ENCODE data around the gene MAMDC4. TPM values are rescaled to one million over a fixed set of nuclear protein-coding genes. Genes with fewer than 3 reads are reported as not detected.

The MAMDC4 gene
- total RNA-seq, 1 donor from 2014 or later: 12.9 TPM

- intact Hi-C loops (cut with micrococcal nuclease): no loop called here
- DNase-seq (peak; percentile 45), ATAC-seq (peak; percentile 39)
Observed at GRCh38 chr9:136901516-136902258, 49.5 kb downstream of the MAMDC4 start.

GRCh38 chr9:136902259-136902821 is 50.2 kb downstream of the MAMDC4 start:
- DNase-seq (peak; percentile 75), ATAC-seq (peak; percentile 92)
- intact Hi-C loops (cut with micrococcal nuclease): no loop called here

DNA sequence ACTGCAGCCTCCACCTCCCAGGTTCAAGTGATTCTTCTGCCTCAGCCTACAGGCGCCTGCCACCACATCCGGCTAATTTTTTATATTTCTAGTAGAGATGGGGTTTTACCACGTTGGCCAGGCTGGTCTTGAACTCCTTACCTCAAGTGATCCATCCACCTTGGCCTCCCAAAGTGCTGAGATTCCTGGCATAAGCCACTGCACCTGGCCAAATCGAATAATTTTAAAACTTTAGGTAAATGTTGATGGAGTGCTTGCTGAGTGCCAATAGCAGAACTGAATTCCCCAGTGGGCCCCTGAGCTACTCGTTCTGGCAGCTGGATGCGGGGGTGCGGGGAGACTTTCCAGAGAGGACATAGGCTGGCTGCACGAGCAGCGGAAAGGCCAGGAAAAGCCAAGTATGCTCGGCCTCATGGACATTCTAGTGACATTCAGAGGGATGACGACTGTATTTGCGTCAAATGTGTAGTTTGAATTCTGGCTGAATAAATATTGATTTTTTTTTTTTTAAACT is 51.0 kb downstream of the MAMDC4 start:
- intact Hi-C loops (cut with micrococcal nuclease): no loop called here
- DNase-seq (peak; percentile 58), ATAC-seq (peak; percentile 44)

DNA sequence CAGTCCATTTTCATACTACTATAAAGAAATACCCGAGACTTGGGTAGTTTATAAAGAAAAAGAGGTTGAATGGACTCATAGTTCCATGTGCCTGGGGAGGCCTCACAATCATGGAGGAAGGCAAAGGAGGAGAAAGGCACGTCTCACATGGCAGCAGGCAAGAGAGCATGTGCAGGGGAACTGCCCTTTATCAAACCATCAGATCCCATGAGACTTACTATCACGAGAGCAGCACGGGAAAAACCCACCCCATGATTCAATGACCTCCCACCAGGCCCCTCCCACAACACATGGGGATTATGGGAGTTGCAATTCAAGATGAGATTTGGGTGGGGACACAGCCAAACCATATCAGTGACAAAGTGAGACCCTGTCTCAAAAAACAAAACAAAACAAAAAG is 54.1 kb downstream of the MAMDC4 start:
- no peak for ATAC-seq
- DNase-seq: no peak
- intact Hi-C loops (cut with micrococcal nuclease): no loop called here

DNA sequence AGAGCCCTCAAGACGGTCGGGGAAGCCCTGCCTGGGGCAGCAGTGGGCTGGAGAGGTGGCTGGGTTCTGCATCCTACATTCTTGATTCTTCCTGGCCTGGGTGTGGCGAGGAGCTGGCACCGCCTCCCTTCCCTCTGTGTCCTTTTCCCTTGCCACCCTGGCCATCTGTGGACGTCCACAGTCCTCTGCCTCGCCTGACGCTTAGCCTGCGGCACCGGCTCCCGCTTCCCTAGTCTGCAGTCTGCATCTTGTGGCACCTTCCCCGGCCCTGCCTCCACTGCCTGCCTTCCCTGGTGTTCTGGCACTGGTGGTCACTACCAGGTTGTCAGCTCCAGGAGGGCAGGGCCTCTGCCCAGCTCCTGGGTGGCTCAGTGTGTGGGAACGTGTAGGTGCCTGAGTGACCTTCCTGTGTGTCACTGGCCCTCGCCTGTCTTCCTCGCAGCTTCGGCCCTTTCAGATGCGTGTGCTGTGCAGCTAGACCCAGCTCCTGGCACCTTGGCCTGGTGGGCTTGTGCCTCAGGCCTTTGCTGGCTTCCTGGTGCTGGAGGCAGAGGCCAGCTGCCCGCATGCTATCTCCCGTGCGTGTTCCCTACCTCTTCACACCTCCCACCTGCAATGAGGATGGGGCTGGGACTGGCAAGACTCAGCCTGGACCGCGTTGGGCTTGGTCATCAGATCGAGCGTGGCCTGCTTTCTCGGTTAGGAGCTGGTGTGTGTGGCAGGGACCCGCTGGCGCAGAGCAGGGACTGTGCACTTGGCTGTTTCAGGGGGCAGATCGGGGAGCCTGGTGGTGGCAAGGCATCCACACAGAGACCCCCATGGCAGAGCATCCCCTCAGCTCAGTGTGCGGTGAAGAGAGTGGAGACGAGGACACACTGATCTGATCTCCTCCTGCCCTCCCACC is 55.1 kb downstream of the MAMDC4 start:
- DNase-seq (no peak), ATAC-seq (no peak)
- intact Hi-C loops (cut with micrococcal nuclease): no loop called here

Small RNAs within 50 kb of the gene (microRNA-seq; reads per million reads assigned to microRNA genes)
- not detected for gene MIR4292 (ENCODE audit: borderline number of aligned reads)
- gene MIR4479 (ENCODE audit: borderline number of aligned reads): not detected

Other genes starting within 250 kb of the MAMDC4 start
- 63.8 TPM for gene EGFL7, start 189.4 kb upstream of the MAMDC4 start, total RNA-seq
- gene AGPAT2, start 164.9 kb upstream of the MAMDC4 start, total RNA-seq: 53.8 TPM
- 22.3 TPM for gene DIPK1B, start 139.8 kb upstream of the MAMDC4 start, total RNA-seq
- gene LCN10, start 109.4 kb upstream of the MAMDC4 start, total RNA-seq: 10.6 TPM
- 17.4 TPM for gene LCN6, start 103.8 kb upstream of the MAMDC4 start, total RNA-seq
- gene LCN8, start 94.1 kb upstream of the MAMDC4 start, total RNA-seq: not detected
- 0.59 TPM for gene LCN15, start 87.8 kb upstream of the MAMDC4 start, total RNA-seq
- 74.2 TPM for gene TMEM141, start 61.0 kb upstream of the MAMDC4 start, total RNA-seq
- gene CCDC183, start 56.0 kb upstream of the MAMDC4 start, total RNA-seq: 2.2 TPM
- gene RABL6, start 44.4 kb upstream of the MAMDC4 start, total RNA-seq: 73.0 TPM
- gene AJM1, start 9.9 kb upstream of the MAMDC4 start, total RNA-seq: 9.1 TPM
- gene PHPT1, start 2.9 kb upstream of the MAMDC4 start, total RNA-seq: 357 TPM
- 354 TPM for gene EDF1, start 14.0 kb downstream of the MAMDC4 start, total RNA-seq
- gene TRAF2, start 34.2 kb downstream of the MAMDC4 start, total RNA-seq: 11.4 TPM
- gene FBXW5, start 92.4 kb downstream of the MAMDC4 start, total RNA-seq: 162 TPM
- 2.2 TPM for gene C8G, start 92.9 kb downstream of the MAMDC4 start, total RNA-seq
- gene LCN12, start 99.9 kb downstream of the MAMDC4 start, total RNA-seq: 3.6 TPM
- 5,424 TPM for gene PTGDS, start 125.2 kb downstream of the MAMDC4 start, total RNA-seq
- 18.3 TPM for gene LCNL1, start 130.6 kb downstream of the MAMDC4 start, total RNA-seq
- gene PAXX, start 140.1 kb downstream of the MAMDC4 start, total RNA-seq: 23.9 TPM
- 1.7 TPM for gene CLIC3, start 144.2 kb downstream of the MAMDC4 start, total RNA-seq
- 33.8 TPM for gene ABCA2, start 175.9 kb downstream of the MAMDC4 start, total RNA-seq
- gene FUT7, start 179.7 kb downstream of the MAMDC4 start, total RNA-seq: 0.17 TPM
- gene NPDC1, start 193.8 kb downstream of the MAMDC4 start, total RNA-seq: 59.0 TPM
- gene ENTPD2, start 201.7 kb downstream of the MAMDC4 start, total RNA-seq: 2.1 TPM
- gene SAPCD2, start 218.2 kb downstream of the MAMDC4 start, total RNA-seq: 0.12 TPM
- gene UAP1L1, start 225.2 kb downstream of the MAMDC4 start, total RNA-seq: 12.6 TPM
- gene MAN1B1, start 234.6 kb downstream of the MAMDC4 start, total RNA-seq: 21.4 TPM

Data from left ventricle myocardium superior (tissue), 1 donor.